Hippocampal formation (tissue), 2 donors: ENCODE results near the gene CTIF.
A peak's percentile ranks its signal among the peaks of the same experiment; 100 is the strongest.
"Not testable (repeated sequence)": the region's sequence is repeated elsewhere in the genome, so short reads cannot be mapped to it uniquely, and the experiment has no call there.

Source experiments
- DNase-seq, 2 donors: peaks; one replicate each; lab custom pipeline; 2025; lab: John Stamatoyannopoulos, UW

Gene CTIF

GRCh38 chr18:48706731-48707130 lies 167.9 kb downstream of the CTIF start:
- no peak for DNase-seq

GRCh38 chr18:48707636-48708296 lies 168.9 kb downstream of the CTIF start:
- no peak for DNase-seq

- DNase-seq = no peak
Observed at GRCh38 chr18:48708807-48709206, 170.0 kb downstream of the CTIF start.

- no peak for DNase-seq
Observed at GRCh38 chr18:48709371-48710062, 170.7 kb downstream of the CTIF start.

GRCh38 chr18:48711651-48712486 lies 173.0 kb downstream of the CTIF start:
- DNase-seq = peak; percentile 23 to 43

GRCh38 chr18:48713309-48713708 lies 174.5 kb downstream of the CTIF start:
- DNase-seq = no peak

- no peak for DNase-seq
Observed at GRCh38 chr18:48714873-48715272, 176.0 kb downstream of the CTIF start.

GRCh38 chr18:48715711-48716361 lies 177.0 kb downstream of the CTIF start:
- no peak for DNase-seq

- DNase-seq = not testable (repeated sequence)
Observed at GRCh38 chr18:48717227-48717626, 178.4 kb downstream of the CTIF start.

GRCh38 chr18:48718251-48718959 lies 179.6 kb downstream of the CTIF start:
- no peak for DNase-seq

GRCh38 chr18:48719388-48719787 lies 180.6 kb downstream of the CTIF start:
- no peak for DNase-seq

- no peak for DNase-seq
Observed at GRCh38 chr18:48719974-48720654, 181.3 kb downstream of the CTIF start.

- no peak for DNase-seq
Observed at GRCh38 chr18:48720655-48721025, 181.8 kb downstream of the CTIF start.

- no peak for DNase-seq
Observed at GRCh38 chr18:48721312-48721711, 182.5 kb downstream of the CTIF start.

GRCh38 chr18:48723016-48723415 lies 184.2 kb downstream of the CTIF start:
- no peak for DNase-seq

GRCh38 chr18:48723837-48724236 lies 185.0 kb downstream of the CTIF start:
- DNase-seq = no peak

- no peak for DNase-seq
Observed at GRCh38 chr18:48724442-48724841, 185.6 kb downstream of the CTIF start.

- no peak for DNase-seq
Observed at GRCh38 chr18:48724939-48725338, 186.1 kb downstream of the CTIF start.

- DNase-seq = no peak
Observed at GRCh38 chr18:48725562-48725961, 186.7 kb downstream of the CTIF start.

- DNase-seq = no peak
Observed at GRCh38 chr18:48727681-48728080, 188.8 kb downstream of the CTIF start.

- no peak for DNase-seq
Observed at GRCh38 chr18:48728204-48728833, 189.5 kb downstream of the CTIF start.
